Astrocyte (in vitro differentiated cells and primary cell): ENCODE results near the gene MYG1. TPM values are rescaled to one million over a fixed set of nuclear protein-coding genes. Genes with fewer than 3 reads are reported as not detected.

Experiments
- DNase-seq: peaks from one replicate; pipeline ENCODE4 v3.0.0-alpha.2; 2010; ENCODE audit warnings: low read depth
- FAIRE-seq: peaks from 2 replicates; lab custom pipeline; 2011; peaks lifted over from hg19 to GRCh38; lab: Jason Lieb, UNC
- H2AFZ ChIP-seq: 2 replicates; pipeline ENCODE4 v1.6.0; 2012; ENCODE audit warnings: low read depth, low read length, inconsistent platforms
- H3K27ac ChIP-seq: 2 replicates; pipeline ENCODE4 v1.5.1; 2011; ENCODE audit warnings: low read depth, low read length, inconsistent platforms
- H3K27me3 ChIP-seq: 2 replicates; pipeline ENCODE4 v1.6.0; 2011; ENCODE audit warnings: low read length, inconsistent platforms; ENCODE audit not compliant: insufficient read depth
- H3K36me3 ChIP-seq: 2 replicates; pipeline ENCODE4 v1.5.1; 2011; ENCODE audit warnings: low read length, inconsistent platforms; ENCODE audit not compliant: insufficient read depth
- H3K4me1 ChIP-seq: 2 replicates; pipeline ENCODE4 v1.5.1; 2011; ENCODE audit warnings: low read length, inconsistent platforms; ENCODE audit not compliant: insufficient read depth
- H3K4me2 ChIP-seq: 2 replicates; pipeline ENCODE4 v1.6.0; 2012; ENCODE audit warnings: low read length, inconsistent platforms
- H3K4me3 ChIP-seq: 2 replicates; pipeline ENCODE4 v1.5.1; 2011; ENCODE audit warnings: low read depth, mild to moderate bottlenecking, low read length, inconsistent platforms; ENCODE audit not compliant: insufficient read depth
- H3K79me2 ChIP-seq: 2 replicates; pipeline ENCODE4 v1.6.0; 2012; ENCODE audit warnings: mild to moderate bottlenecking, low read length, inconsistent platforms; ENCODE audit not compliant: insufficient read depth
- H3K9ac ChIP-seq: 2 replicates; pipeline ENCODE4 v1.6.0; 2012; ENCODE audit warnings: mild to moderate bottlenecking, low read length, inconsistent platforms
- H3K9me3 ChIP-seq: 2 replicates; pipeline ENCODE4 v1.5.1; 2012; ENCODE audit warnings: low read depth, mild to moderate bottlenecking, low read length, inconsistent platforms; ENCODE audit not compliant: insufficient read depth
- H4K20me1 ChIP-seq: 2 replicates; pipeline ENCODE4 v1.6.0; 2012; ENCODE audit warnings: low read length, inconsistent platforms; ENCODE audit not compliant: insufficient read depth
- H3K27ac Mint-ChIP-seq: one replicate; pipeline ENCODE4 v1.8.0; 2021; ENCODE audit warnings: mild to moderate bottlenecking, mixed read lengths; ENCODE audit not compliant: unreplicated experiment
- H3K27me3 Mint-ChIP-seq: one replicate; pipeline ENCODE4 v1.8.0; 2021; ENCODE audit warnings: low read depth, mixed read lengths; ENCODE audit not compliant: unreplicated experiment
- H3K36me3 Mint-ChIP-seq: one replicate; pipeline ENCODE4 v1.8.0; 2021; ENCODE audit warnings: low read depth, mixed read lengths; ENCODE audit not compliant: unreplicated experiment
- H3K4me1 Mint-ChIP-seq: one replicate; pipeline ENCODE4 v1.8.0; 2021; ENCODE audit warnings: low read depth, mixed read lengths; ENCODE audit not compliant: unreplicated experiment
- H3K4me3 Mint-ChIP-seq: one replicate; pipeline ENCODE4 v1.8.0; 2021; ENCODE audit warnings: mild to moderate bottlenecking, moderate library complexity, mixed read lengths; ENCODE audit not compliant: unreplicated experiment
- H3K9me3 Mint-ChIP-seq: one replicate; pipeline ENCODE4 v1.8.0; 2021; ENCODE audit warnings: mild to moderate bottlenecking, mixed read lengths; ENCODE audit not compliant: unreplicated experiment
- CTCF ChIP-seq: IDR thresholded peaks from 2 replicates; pipeline ENCODE4 v1.5.1; 2011; ENCODE audit warnings: low read depth, mild to moderate bottlenecking, inconsistent platforms, low read length, moderate library complexity; ENCODE audit not compliant: insufficient read depth
- EZH2 ChIP-seq: IDR thresholded peaks from 2 replicates; pipeline ENCODE4 v1.6.1; 2012; ENCODE audit warnings: mild to moderate bottlenecking, low read length, inconsistent platforms; ENCODE audit not compliant: insufficient read depth
- total RNA-seq: library from RNA; stranded (reverse); gene quantifications from 2 replicates; pipeline ENCODE4 v1.2.1, GENCODE V29; 2021

Gene MYG1
- total RNA-seq, 1 donor from 2014 or later: 40.9 TPM

- no peak for TF ChIP-seq EZH2
- TF ChIP-seq CTCF: no peak
- Histone ChIP-seq H3K9me3 (no peaks in the 10 kb centered on the region), H3K27ac (no peak overlapping the region), H4K20me1 (no peaks in the 10 kb centered on the region), H3K4me3 (peak overlapping the region; percentile 62), H3K27me3 (peaks cover 3% of the 10 kb centered on the region), H3K36me3 (no peaks in the 10 kb centered on the region), H3K9ac (peak overlapping the region; percentile 77), H3K4me1 (peaks cover 16% of the 10 kb centered on the region), H3K4me2 (peak overlapping the region; percentile 85), H3K79me2 (peaks cover 4% of the 10 kb centered on the region), H2AFZ (peak overlapping the region; percentile 87)
- DNase-seq: no peak
- no peak overlapping the region for H3K4me3 Mint-ChIP-seq
- no peak overlapping the region for H3K27ac Mint-ChIP-seq
- FAIRE-seq: no peak
- H3K27me3 Mint-ChIP-seq: peaks cover 35% of the 10 kb centered on the region
- H3K9me3 Mint-ChIP-seq: no peaks in the 10 kb centered on the region
- H3K4me1 Mint-ChIP-seq: peaks cover 14% of the 10 kb centered on the region
- H3K36me3 Mint-ChIP-seq: no peaks in the 10 kb centered on the region
Measured at GRCh38 chr12:53325511-53326061, 26.1 kb downstream of the MYG1 start.

DNA sequence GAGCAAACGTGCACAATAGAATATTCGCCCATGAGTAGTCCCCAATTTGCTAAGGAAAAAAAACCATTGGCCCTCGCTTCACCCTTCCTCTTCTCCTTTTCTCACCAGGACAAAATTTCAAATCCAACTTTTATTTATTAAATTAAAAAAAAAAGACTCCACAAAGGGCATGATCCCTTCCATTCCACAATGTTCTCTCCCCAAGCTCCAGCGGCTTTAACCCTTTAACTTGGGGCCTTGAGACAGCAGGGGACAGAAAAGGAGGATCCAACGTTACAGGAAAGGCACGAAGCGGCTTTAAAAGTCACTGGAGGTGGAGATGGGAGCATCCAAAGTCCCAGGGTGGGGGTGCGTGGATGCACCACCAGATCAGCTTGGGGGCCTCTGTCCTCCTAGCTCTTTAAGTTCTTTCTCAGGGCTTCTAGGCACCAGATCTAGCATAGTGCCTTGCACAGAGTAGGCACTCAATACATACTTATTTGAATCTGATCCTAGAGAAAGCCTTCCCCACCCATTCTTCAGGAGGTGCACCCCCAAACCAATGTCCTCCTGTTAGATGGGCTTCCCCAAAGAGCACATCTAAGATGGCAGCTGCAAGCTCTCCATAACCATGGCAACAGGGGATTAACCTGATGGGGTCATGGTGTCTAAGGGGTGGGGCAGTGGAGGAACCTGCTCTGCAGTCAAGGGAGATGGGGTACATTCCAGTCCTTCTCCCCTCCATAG, 27.1 kb downstream of the MYG1 start:
- Histone ChIP-seq H3K4me1 (peaks cover 12% of the 10 kb centered on the region), H3K79me2 (no peaks in the 10 kb centered on the region), H2AFZ (no peak overlapping the region), H3K9ac (no peak overlapping the region), H3K9me3 (no peaks in the 10 kb centered on the region), H3K4me3 (no peak overlapping the region), H3K36me3 (no peaks in the 10 kb centered on the region), H3K27me3 (peaks cover 3% of the 10 kb centered on the region), H3K27ac (no peak overlapping the region), H3K4me2 (peak overlapping the region; percentile 85), H4K20me1 (no peaks in the 10 kb centered on the region)
- peaks cover 42% of the 10 kb centered on the region for H3K27me3 Mint-ChIP-seq
- peaks cover 9% of the 10 kb centered on the region for H3K4me1 Mint-ChIP-seq
- no peaks in the 10 kb centered on the region for H3K9me3 Mint-ChIP-seq
- FAIRE-seq (no peak), DNase-seq (no peak)
- H3K27ac Mint-ChIP-seq: peak overlapping the region; percentile 7
- H3K36me3 Mint-ChIP-seq: no peaks in the 10 kb centered on the region
- TF ChIP-seq CTCF (no peak), EZH2 (no peak)
- H3K4me3 Mint-ChIP-seq: peak overlapping the region; percentile 72
